GM12878 (cell line): ENCODE data around the gene MGLL. TPM values are rescaled to one million over a fixed set of nuclear protein-coding genes. Genes with fewer than 3 reads are reported as not detected.

ENCODE experiments used
- ATF2 ChIP-seq: IDR thresholded peaks from 2 replicates; pipeline ENCODE4 v1.6.1; 2012; ENCODE audit warnings: low read length, inconsistent platforms
- ATF3 ChIP-seq: IDR thresholded peaks from 2 replicates; pipeline ENCODE4 v1.6.1; 2011; ENCODE audit warnings: low read depth, mild to moderate bottlenecking, low read length, moderate library complexity, borderline replicate concordance; ENCODE audit errors: extremely low read depth
- DPF2 ChIP-seq: fragments of 450-650 bp; IDR thresholded peaks from 2 replicates; pipeline ENCODE4 v1.6.1; 2017; ENCODE audit warnings: mild to moderate bottlenecking
- E2F4 ChIP-seq: IDR thresholded peaks from 2 replicates; pipeline ENCODE4 v1.6.1; 2012; ENCODE audit warnings: low read depth, low read length, improper control_type of control experiment
- EED ChIP-seq: sonication (generic); IDR thresholded peaks from 2 replicates; pipeline ENCODE4 v1.6.1; 2016; ENCODE audit warnings: antibody characterized with exemption, low read depth
- IKZF1 ChIP-seq: fragments of 450-650 bp; conservative IDR thresholded peaks from 2 replicates; pipeline ENCODE4 v1.6.1; 2017; ENCODE audit warnings: antibody characterized with exemption, mild to moderate bottlenecking
- JUND ChIP-seq: IDR thresholded peaks from 2 replicates; pipeline ENCODE4 v1.6.1; 2012; ENCODE audit warnings: low read depth, mild to moderate bottlenecking, low read length, improper control_type of control experiment, moderate library complexity
- MEF2A ChIP-seq: IDR thresholded peaks from 2 replicates; pipeline ENCODE4 v1.6.1; 2011; ENCODE audit warnings: low read depth, mild to moderate bottlenecking, low read length, moderate library complexity; ENCODE audit not compliant: insufficient read depth
- MYB ChIP-seq: fragments of 150-350 bp; IDR thresholded peaks from 2 replicates; pipeline ENCODE4 v1.6.1; 2014; ENCODE audit warnings: mild to moderate bottlenecking, low read depth, low read length, borderline replicate concordance
- REST ChIP-seq: IDR thresholded peaks from 2 replicates; pipeline ENCODE4 v1.6.1; 2012; ENCODE audit warnings: mild to moderate bottlenecking, low read depth, low read length
- SRF ChIP-seq, 2 experiments: IDR thresholded peaks; 2 replicates each; pipeline ENCODE4 v1.6.1; 2011; ENCODE audit warnings: low read depth in 2 of 2, low read length in 2 of 2, mild to moderate bottlenecking in 1 of 2, moderate library complexity in 1 of 2
- SUZ12 ChIP-seq: fragments of 200-600 bp; sonication (generic); IDR thresholded peaks from one replicate; pipeline ENCODE4 v1.6.1; 2018; ENCODE audit warnings: antibody characterized with exemption, mild to moderate bottlenecking; ENCODE audit not compliant: unreplicated experiment
- TCF7 ChIP-seq: IDR thresholded peaks from 2 replicates; pipeline ENCODE4 v1.6.1; 2014; ENCODE audit warnings: antibody characterized with exemption, borderline replicate concordance
- ZBED1 ChIP-seq: IDR thresholded peaks from 2 replicates; pipeline ENCODE4 v1.6.1; 2016; ENCODE audit warnings: borderline replicate concordance
- polyA plus RNA-seq, 11 experiments: library from polyadenylated mRNA; depleted of rRNA in 4 of 11; unstranded in 6 of 11; stranded (reverse) in 5 of 11; fragments of >200 nt; fragmentation: Nextera tagmentation in 4 of 11; fragmentation: Illumina TruSeq in 1 of 11; extraction: Ambion mirVana in 4 of 11; extraction: Trizol in 1 of 11; gene quantifications; 1 replicate in 1 of 11; 2 replicates in 10 of 11; pipeline versions ENCODE4 v1.2.1 to v1.2.3, GENCODE V29; 2011 to 2016; ENCODE audit warnings: inconsistent platforms in 2 of 11, missing spikeins in 2 of 11, low read depth in 1 of 11
- total RNA-seq, 4 experiments: library from RNA; depleted of rRNA in 3 of 4; stranded (reverse); fragments of >200 nt in 3 of 4; fragmentation: Illumina TruSeq in 1 of 4; extraction: Trizol in 1 of 4; gene quantifications; 2 replicates each; pipeline versions ENCODE4 v1.2.1 to v1.2.3, GENCODE V29; 2013 to 2021

MGLL gene
- total and polyA plus RNA-seq, 10 of the 15 experiments (the other 5 are each of a cell fraction or from before 2014, with no cell fraction given), result 44.9 to 177 (median 72.9) TPM

- TF ChIP-seq MYB (no peak; the same call in 1 of the 2 replicates), IKZF1 (peak; percentile 98), E2F4 (no peak), REST (no peak), MEF2A (peak; percentile 78), ATF3 (peak; percentile 11; the same call in 1 of the 2 replicates), SRF (IDR thresholded peaks at IDR 0.05; ENCODE audit: low read depth in 2 of 2, low read length in 2 of 2) (no peak; a peak in 1 of 4 replicates), DPF2 (peak; percentile 93), ATF2 (no peak), JUND (0 out of 2 replicates have a peak, but pooled peaks have one; percentile 30), ZBED1 (peak; percentile 80; the same call in 1 of the 2 replicates), TCF7 (peak; percentile 64; the same call in 1 of the 2 replicates), EED (peak; percentile 99), SUZ12 (no peak)
Measured at GRCh38 chr3:127750226-127751031, 71.9 kb downstream of the MGLL start (continued).
